Tibial nerve (tissue), 4 donors: Measurements from ENCODE around the gene DUSP6. TPM values are rescaled to one million over a fixed set of nuclear protein-coding genes. Genes with fewer than 3 reads are reported as not detected.

Source experiments
- DNase-seq, 2 donors: peaks; one replicate each; pipeline ENCODE4 v3.0.0-alpha.2; 2019; ENCODE audit warnings: low spot score in 2 of 2
- H3K27ac ChIP-seq, 4 donors: fragments of 200-600 bp; sonication (generic) in 3 of 4; one replicate each; pipeline ENCODE4 v1.5.1; 2017 to 2019; ENCODE audit warnings: mild to moderate bottlenecking in 1 of 4
- H3K27me3 ChIP-seq, 2 donors: fragments of 200-600 bp; sonication (generic) in 1 of 2; one replicate each; pipeline versions ENCODE4 v1.5.1 to v1.6.0; 2017 to 2019
- H3K36me3 ChIP-seq, 3 donors: fragments of 200-600 bp; sonication (generic); one replicate each; pipeline ENCODE4 v1.5.1; 2018 to 2019
- H3K4me1 ChIP-seq, 4 donors: fragments of 200-600 bp; sonication (generic) in 3 of 4; one replicate each; pipeline ENCODE4 v1.5.1; 2017 to 2019
- H3K4me3 ChIP-seq, 4 donors: fragments of 200-600 bp; sonication (generic) in 3 of 4; one replicate each; pipeline ENCODE4 v1.5.1; 2017 to 2019; ENCODE audit warnings: mild to moderate bottlenecking in 1 of 4, moderate library complexity in 1 of 4
- H3K9me3 ChIP-seq, 4 donors: fragments of 200-600 bp; sonication (generic) in 3 of 4; one replicate each; pipeline ENCODE4 v1.5.1; 2017 to 2019
- CTCF ChIP-seq, 5 experiments: fragments of 200-600 bp in 3 of 5; fragments of 450-650 bp in 2 of 5; sonication (generic) in 3 of 5; IDR thresholded peaks; one replicate each; pipeline ENCODE4 v1.5.1; 2016 to 2019; ENCODE audit warnings: antibody characterized with exemption in 5 of 5, mild to moderate bottlenecking in 3 of 5, moderate library complexity in 2 of 5
- EP300 ChIP-seq, 2 donors: sonication (generic); formaldehyde crosslinking; IDR thresholded peaks; one replicate each; pipeline ENCODE4 v1.6.1; 2017; ENCODE audit warnings: antibody characterized with exemption in 2 of 2, mild to moderate bottlenecking in 1 of 2
- POLR2A ChIP-seq, 2 donors: fragments of 450-650 bp; IDR thresholded peaks; one replicate each; pipeline ENCODE4 v1.6.1; 2017; ENCODE audit warnings: antibody characterized with exemption in 2 of 2, mild to moderate bottlenecking in 2 of 2, moderate library complexity in 2 of 2
- WGBS, 2 donors: methylation state at CpG; one replicate each; pipeline ENCODE4 v1.1.5; 2018; 5-methylcytosine and 5-hydroxymethylcytosine counted together
- total RNA-seq, 4 donors: library from RNA; depleted of rRNA; stranded (reverse); fragments of >200 nt; gene quantifications; one replicate each; pipeline ENCODE4 v1.1.0, GENCODE V29; 2016

DUSP6 gene
- total RNA-seq, 4 donors from 2014 or later, result 66.5 to 85.2 (median 72.8) TPM

GRCh38 chr12:89370421-89370831 lies 18.1 kb upstream of the DUSP6 start:
- TF ChIP-seq CTCF (IDR thresholded peaks at IDR 0.05) (no peak), POLR2A (IDR thresholded peaks at IDR 0.05) (no peak), EP300 (IDR thresholded peaks at IDR 0.05) (no peak)
- Histone ChIP-seq H3K9me3 (no peaks in the 10 kb centered on the region), H3K36me3 (no peaks in the 10 kb centered on the region), H3K27ac (peak overlapping the region in 1 of 4 donors; percentile 3), H3K4me1 (peaks cover 0 to 48% (median 22%) of the 10 kb centered on the region in 4 donors), H3K4me3 (no peak overlapping the region), H3K27me3 (no peaks in the 10 kb centered on the region)
- DNase-seq, result no peak
- 53 to 62% methylated on average over 3 of the region's 3 CpGs for WGBS, 2 donors

DNA sequence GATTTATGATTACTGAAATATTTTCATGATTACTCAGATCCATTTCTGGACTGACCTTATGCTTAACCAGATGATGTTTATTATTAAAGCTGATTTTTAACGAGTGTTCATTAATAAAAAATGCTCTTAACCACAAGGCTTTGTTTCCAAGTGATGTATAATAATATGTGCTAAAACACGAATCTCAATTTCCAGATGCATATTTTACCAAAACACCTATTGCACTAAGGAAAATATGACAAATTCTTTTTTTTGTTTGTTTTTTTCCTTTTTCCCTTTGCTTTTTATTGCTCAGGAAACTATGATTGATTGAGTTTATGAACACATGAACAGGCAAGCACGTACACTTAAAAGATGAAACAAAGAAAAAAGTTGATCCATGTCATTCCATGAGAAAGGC lies 16.9 kb upstream of the DUSP6 start:
- H3K27ac ChIP-seq, result no peak overlapping the region
- H3K4me1 ChIP-seq, result peaks cover 0 to 48% (median 16%) of the 10 kb centered on the region in 4 donors
- H3K9me3 ChIP-seq, result no peaks in the 10 kb centered on the region
- H3K27me3 ChIP-seq, result no peaks in the 10 kb centered on the region
- TF ChIP-seq EP300 (IDR thresholded peaks at IDR 0.05) (no peak), CTCF (IDR thresholded peaks at IDR 0.05) (no peak), POLR2A (IDR thresholded peaks at IDR 0.05) (no peak)
- DNase-seq, result no peak
- H3K36me3 ChIP-seq, result no peaks in the 10 kb centered on the region
- H3K4me3 ChIP-seq, result no peak overlapping the region
- WGBS, 2 donors, result 74 to 79% methylated on average over 3 of the region's 3 CpGs

GRCh38 chr12:89368391-89368790 lies 16.1 kb upstream of the DUSP6 start:
- 66 to 73% methylated on average over 4 of the region's 4 CpGs for WGBS, 2 donors
- Histone ChIP-seq H3K27ac (no peak overlapping the region), H3K36me3 (no peaks in the 10 kb centered on the region), H3K27me3 (no peaks in the 10 kb centered on the region), H3K4me3 (no peak overlapping the region), H3K4me1 (peaks cover 0 to 42% (median 8%) of the 10 kb centered on the region in 4 donors), H3K9me3 (no peaks in the 10 kb centered on the region)
- no peak for DNase-seq
- TF ChIP-seq POLR2A (IDR thresholded peaks at IDR 0.05), result no peak
- TF ChIP-seq EP300 (IDR thresholded peaks at IDR 0.05), result no peak
- no peak for TF ChIP-seq CTCF (IDR thresholded peaks at IDR 0.05)

- no peak for DNase-seq
- TF ChIP-seq POLR2A (IDR thresholded peaks at IDR 0.05) (no peak), EP300 (IDR thresholded peaks at IDR 0.05) (no peak), CTCF (IDR thresholded peaks at IDR 0.05) (no peak)
- peaks cover 0 to 38% (median 6%) of the 10 kb centered on the region in 4 donors for H3K4me1 ChIP-seq
- H3K27me3 ChIP-seq, result no peaks in the 10 kb centered on the region
- no peaks in the 10 kb centered on the region for H3K9me3 ChIP-seq
- no peak overlapping the region for H3K27ac ChIP-seq
- 81 to 83% methylated on average over 3 of the region's 3 CpGs for WGBS, 2 donors
- H3K36me3 ChIP-seq, result peaks cover 0 to 12% (median 0%) of the 10 kb centered on the region in 3 donors
- no peak overlapping the region for H3K4me3 ChIP-seq
Measured at GRCh38 chr12:89366676-89367364, 14.5 kb upstream of the DUSP6 start.

GRCh38 chr12:89364631-89365030 lies 12.3 kb upstream of the DUSP6 start:
- Histone ChIP-seq H3K27ac (no peak overlapping the region), H3K4me1 (peaks cover 0 to 34% (median 0%) of the 10 kb centered on the region in 4 donors), H3K27me3 (no peaks in the 10 kb centered on the region), H3K4me3 (no peak overlapping the region), H3K36me3 (peaks cover 0 to 17% (median 0%) of the 10 kb centered on the region in 3 donors), H3K9me3 (no peaks in the 10 kb centered on the region)
- WGBS, 2 donors, result 90% methylated on average over 2 of the region's 2 CpGs
- DNase-seq, result no peak
- TF ChIP-seq CTCF (IDR thresholded peaks at IDR 0.05) (no peak), POLR2A (IDR thresholded peaks at IDR 0.05) (no peak), EP300 (IDR thresholded peaks at IDR 0.05) (no peak)
